Measurements from ENCODE around the gene FBLN2.

- TF ChIP-seq CTCF (IDR thresholded peaks at IDR 0.05) (no peak), POLR2A (IDR thresholded peaks at IDR 0.05) (no peak)
Observed at GRCh38 chr3:13577181-13578121, 28.5 kb downstream of the FBLN2 start.
